AG09309 (cell line): Measurements from ENCODE around the gene FBXO7.

Source experiments
- DNase-seq: peaks from one replicate; pipeline ENCODE4 v3.0.0-alpha.2; 2010; ENCODE audit warnings: low read depth
- H3K4me3 ChIP-seq: 2 replicates; pipeline ENCODE4 v1.5.1; 2011; ENCODE audit warnings: mild to moderate bottlenecking, low read depth, low read length, moderate library complexity; ENCODE audit not compliant: control insufficient read depth
- TF ChIP-seq, protein P1 (sequence below): IDR thresholded peaks from 2 replicates; pipeline ENCODE4 v1.5.1; 2011; ENCODE audit warnings: mild to moderate bottlenecking, low read depth, low read length, inconsistent platforms; ENCODE audit not compliant: insufficient read depth, control insufficient read depth; ENCODE audit errors: missing control alignments

The FBXO7 gene

DNA sequence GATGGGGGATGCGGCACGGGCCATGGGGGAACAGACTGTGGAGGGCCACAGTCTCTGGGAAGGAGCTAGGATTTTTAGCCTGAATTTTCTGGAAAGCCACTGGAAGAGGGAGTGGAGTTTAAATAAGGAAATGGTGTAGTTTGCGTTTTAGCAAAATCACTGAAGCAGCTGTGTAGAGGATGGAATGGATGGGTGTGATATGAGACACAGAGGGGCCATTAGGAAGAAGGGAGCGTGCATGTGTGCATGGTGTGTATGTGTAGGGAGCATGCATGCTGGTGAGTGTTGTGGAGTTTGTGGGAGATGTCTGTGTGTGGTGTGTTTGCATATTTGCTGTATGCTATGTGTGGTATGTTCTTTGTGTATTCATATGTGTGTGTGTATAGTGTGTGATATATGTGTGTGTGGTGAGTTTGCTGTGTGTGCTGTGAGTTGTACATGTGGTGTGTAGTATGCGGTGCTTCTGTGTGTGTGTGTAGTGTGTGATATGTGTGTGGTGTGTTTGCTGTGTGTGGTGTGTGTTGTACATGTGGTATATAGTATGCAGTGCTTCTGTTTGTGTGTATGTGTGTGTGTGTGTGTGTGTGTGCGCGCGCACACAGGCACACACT, 67.6 kb downstream of the FBXO7 start:
- no peak for DNase-seq
- H3K4me3 ChIP-seq = no peak overlapping the region
- TF ChIP-seq, protein P1, sequence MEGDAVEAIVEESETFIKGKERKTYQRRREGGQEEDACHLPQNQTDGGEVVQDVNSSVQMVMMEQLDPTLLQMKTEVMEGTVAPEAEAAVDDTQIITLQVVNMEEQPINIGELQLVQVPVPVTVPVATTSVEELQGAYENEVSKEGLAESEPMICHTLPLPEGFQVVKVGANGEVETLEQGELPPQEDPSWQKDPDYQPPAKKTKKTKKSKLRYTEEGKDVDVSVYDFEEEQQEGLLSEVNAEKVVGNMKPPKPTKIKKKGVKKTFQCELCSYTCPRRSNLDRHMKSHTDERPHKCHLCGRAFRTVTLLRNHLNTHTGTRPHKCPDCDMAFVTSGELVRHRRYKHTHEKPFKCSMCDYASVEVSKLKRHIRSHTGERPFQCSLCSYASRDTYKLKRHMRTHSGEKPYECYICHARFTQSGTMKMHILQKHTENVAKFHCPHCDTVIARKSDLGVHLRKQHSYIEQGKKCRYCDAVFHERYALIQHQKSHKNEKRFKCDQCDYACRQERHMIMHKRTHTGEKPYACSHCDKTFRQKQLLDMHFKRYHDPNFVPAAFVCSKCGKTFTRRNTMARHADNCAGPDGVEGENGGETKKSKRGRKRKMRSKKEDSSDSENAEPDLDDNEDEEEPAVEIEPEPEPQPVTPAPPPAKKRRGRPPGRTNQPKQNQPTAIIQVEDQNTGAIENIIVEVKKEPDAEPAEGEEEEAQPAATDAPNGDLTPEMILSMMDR = no peak

DNA sequence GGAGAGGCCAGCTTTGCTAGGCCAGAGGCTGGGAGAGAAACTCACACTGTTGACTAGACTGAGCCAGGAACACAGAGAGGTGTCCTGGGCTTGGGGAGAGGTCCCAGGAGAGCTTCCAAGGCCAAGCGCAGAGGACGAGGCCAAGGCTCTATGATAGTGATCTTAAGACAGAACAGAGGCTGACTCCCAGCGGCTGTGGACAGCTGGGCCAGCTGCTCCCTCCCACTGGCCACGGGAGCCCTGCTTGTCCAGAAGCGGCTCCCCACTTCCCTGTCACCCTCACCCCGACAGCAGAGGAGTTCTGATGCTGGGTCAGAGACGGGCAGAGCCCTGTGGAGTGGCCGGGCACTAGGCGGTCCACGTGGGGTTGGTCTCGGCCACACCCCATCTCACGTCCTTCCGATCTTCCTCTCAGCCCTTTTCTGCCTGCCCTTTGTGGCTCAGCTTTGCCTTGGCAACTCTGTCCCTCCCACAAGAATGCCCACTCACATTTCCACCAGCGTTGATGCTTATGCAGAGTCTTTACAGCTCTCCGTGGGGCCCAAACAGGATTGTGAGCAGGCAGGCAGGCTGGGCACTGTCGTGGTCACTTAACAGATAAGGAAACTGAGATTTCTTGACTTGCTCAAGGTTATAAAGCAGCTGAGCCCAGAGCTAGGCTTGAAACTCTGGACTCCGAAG, 68.2 kb downstream of the FBXO7 start:
- DNase-seq = no peak
- H3K4me3 ChIP-seq = no peak overlapping the region
- TF ChIP-seq, protein P1 = no peak

DNA sequence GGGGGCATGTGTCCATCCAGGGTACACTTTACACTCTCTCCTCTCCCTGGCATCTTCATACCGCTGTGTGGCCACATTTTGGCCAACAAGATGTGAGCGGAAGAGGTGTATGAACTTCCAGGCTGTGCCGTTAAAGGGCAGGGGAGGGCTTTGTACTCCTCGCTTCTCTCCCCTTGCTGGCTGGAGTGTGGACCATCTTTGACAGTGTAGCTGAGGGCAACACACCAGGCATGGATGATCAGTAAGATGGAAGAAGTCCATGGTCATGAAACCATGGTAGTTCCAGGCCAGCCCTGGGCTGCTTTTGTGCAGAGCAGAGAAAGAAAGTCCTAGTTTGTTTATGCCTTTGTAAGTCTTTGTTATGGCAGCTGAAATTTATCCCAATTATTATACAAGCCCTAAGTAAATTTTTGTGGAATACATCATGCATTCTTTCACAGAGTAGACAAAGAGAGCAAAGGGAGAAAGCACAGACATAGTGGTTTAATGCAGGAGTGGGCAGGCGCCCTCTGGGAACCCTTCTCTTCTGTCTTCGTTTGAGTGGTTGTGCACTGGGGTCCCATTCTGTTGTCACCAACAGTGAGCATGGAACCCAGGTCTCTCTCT, 70.4 kb downstream of the FBXO7 start:
- no peak for DNase-seq
- no peak overlapping the region for H3K4me3 ChIP-seq
- TF ChIP-seq, protein P1 = no peak

DNA sequence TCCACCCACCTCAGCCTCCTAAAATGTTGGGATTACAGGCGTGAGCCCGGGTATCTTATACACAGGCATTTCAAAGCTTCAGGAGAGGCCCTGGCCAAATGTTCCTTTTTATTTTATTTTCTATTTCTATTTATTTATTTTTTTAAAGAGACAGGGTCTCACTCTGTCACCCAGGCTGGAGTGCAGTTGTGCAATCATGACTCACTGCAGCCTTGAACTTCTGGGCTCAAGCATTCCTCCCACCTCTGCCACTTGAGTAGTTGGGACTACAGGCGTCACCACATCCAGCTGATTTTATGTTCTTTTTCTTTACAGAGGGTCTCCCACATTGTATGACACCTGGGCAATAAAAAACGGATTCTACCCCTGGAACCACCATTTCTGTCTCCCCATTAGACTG, 71.2 kb downstream of the FBXO7 start:
- no peak overlapping the region for H3K4me3 ChIP-seq
- TF ChIP-seq, protein P1 = no peak
- no peak for DNase-seq

DNA sequence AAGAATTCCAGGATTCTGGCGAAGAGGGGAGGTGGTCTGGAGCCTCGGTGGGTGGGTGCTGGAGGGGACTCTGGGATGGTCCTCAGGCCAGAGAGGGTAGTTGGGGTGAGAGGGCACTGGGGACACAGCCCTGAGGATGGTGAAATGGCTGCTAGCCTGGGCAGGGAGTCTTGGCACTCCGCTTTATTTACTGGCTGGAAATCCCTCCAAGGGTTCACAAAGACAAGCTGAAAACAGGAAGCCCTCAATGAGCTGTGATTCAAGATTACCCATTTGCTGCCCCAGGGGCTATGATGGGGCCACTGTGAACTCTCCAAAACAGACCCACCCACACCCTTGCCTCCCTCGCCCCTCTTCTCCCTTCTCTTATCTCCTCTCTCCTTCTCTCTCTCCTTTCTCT, 71.9 kb downstream of the FBXO7 start:
- DNase-seq = no peak
- TF ChIP-seq, protein P1 = no peak
- H3K4me3 ChIP-seq = no peak overlapping the region

DNA sequence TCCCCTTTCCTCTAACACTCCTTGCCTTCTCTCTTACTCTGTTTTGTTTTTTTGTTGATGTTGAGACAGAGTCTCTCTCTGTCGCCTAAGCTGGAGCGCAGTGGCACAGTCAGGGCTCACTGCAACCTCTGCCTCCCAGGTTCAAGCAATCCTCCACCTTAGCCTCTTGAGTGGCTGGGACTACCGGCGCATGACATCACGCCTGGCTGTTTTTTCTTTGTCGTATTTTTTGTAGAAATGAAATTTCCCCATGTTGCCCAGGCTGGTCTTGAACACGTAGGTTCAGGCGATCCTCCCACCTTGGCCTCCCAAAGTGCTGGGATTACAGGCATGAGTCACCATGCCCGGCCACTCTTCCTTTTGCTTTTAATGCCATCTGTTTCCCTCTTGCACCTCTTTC, 72.3 kb downstream of the FBXO7 start:
- TF ChIP-seq, protein P1 = no peak
- no peak for DNase-seq
- H3K4me3 ChIP-seq = no peak overlapping the region
